Fibroblast of the aortic adventitia (primary cell): ENCODE measurements around the gene NFATC4. TPM values are rescaled to one million over a fixed set of nuclear protein-coding genes. Genes with fewer than 3 reads are reported as not detected.

Experiments
- DNase-seq: peaks from one replicate; pipeline ENCODE4 v3.0.0-alpha.2; 2010; ENCODE audit warnings: low read depth
- H3K4me3 ChIP-seq: 2 replicates; pipeline ENCODE4 v1.5.1; 2011; ENCODE audit warnings: low read depth, mild to moderate bottlenecking, control low read depth, low read length, moderate library complexity
- CTCF ChIP-seq: IDR thresholded peaks from 2 replicates; pipeline ENCODE4 v1.5.1; 2011; ENCODE audit warnings: mild to moderate bottlenecking, low read length, control low read depth, inconsistent platforms; ENCODE audit not compliant: insufficient read depth
- total RNA-seq: library from RNA; depleted of rRNA; stranded (reverse); fragments of >200 nt; gene quantifications from 2 replicates; pipeline ENCODE4 v1.2.3, GENCODE V29; 2012; ENCODE audit warnings: low replicate concordance

NFATC4 gene
- total RNA-seq, 1 donor, result 77.9 TPM

GRCh38 chr14:24366413-24366720, 1.6 kb upstream of the NFATC4 start:
- peak overlapping the region; percentile 63 for H3K4me3 ChIP-seq
- DNase-seq, result no peak
- TF ChIP-seq CTCF, result no peak

GRCh38 chr14:24366721-24367513, 1.1 kb upstream of the NFATC4 start:
- peak overlapping the region; percentile 65 for H3K4me3 ChIP-seq
- TF ChIP-seq CTCF, result no peak
- peak; percentile 97 for DNase-seq

- DNase-seq, result no peak
- H3K4me3 ChIP-seq, result peak overlapping the region; percentile 88
- no peak for TF ChIP-seq CTCF
Measured at GRCh38 chr14:24368212-24368561, 203 bp downstream of the NFATC4 start.

- peak overlapping the region; percentile 88 for H3K4me3 ChIP-seq
- DNase-seq, result peak; percentile 75
- no peak for TF ChIP-seq CTCF
Measured at GRCh38 chr14:24368562-24369252, 723 bp downstream of the NFATC4 start.

- TF ChIP-seq CTCF, result no peak
- no peak for DNase-seq
- H3K4me3 ChIP-seq, result peak overlapping the region; percentile 88
Measured at GRCh38 chr14:24369463-24369862, 1.5 kb downstream of the NFATC4 start.

GRCh38 chr14:24369907-24370687, 2.1 kb downstream of the NFATC4 start:
- H3K4me3 ChIP-seq, result peak overlapping the region; percentile 44
- no peak for DNase-seq
- TF ChIP-seq CTCF, result no peak
